Body of pancreas (tissue), 4 donors: ENCODE data around the gene MED8. TPM values are rescaled to one million over a fixed set of nuclear protein-coding genes. Genes with fewer than 3 reads are reported as not detected.

Source experiments
- ATAC-seq: fragments of 150-250 bp; one replicate; pipeline ENCODE4 v1.9.1; 2016
- DNase-seq, 4 donors: peaks; one replicate each; pipeline ENCODE4 v3.0.0-alpha.2; 2019
- H3K27ac ChIP-seq, 4 donors: fragments of 200-600 bp; sonication (generic); 1 replicate in 3 of 4; 2 replicates in 1 of 4; pipeline versions ENCODE4 v1.5.1 to v1.6.1; 2016 to 2019; ENCODE audit warnings: mild to moderate bottlenecking in 1 of 4, mixed read lengths in 1 of 4, moderate library complexity in 1 of 4
- H3K27me3 ChIP-seq, 2 donors: fragments of 200-600 bp; sonication (generic); one replicate each; pipeline ENCODE4 v1.6.0; 2016; ENCODE audit warnings: mild to moderate bottlenecking in 1 of 2
- H3K36me3 ChIP-seq, 2 donors: fragments of 200-600 bp; sonication (generic); replicated peaks in 1 of 2; 2 replicates each; pipeline ENCODE4 v1.5.1; 2016; ENCODE audit warnings: low read depth in 2 of 2; ENCODE audit not compliant: insufficient read depth in 1 of 2
- H3K4me1 ChIP-seq: fragments of 200-600 bp; sonication (generic); one replicate; pipeline ENCODE4 v1.6.0; 2016
- H3K4me3 ChIP-seq, 2 donors: fragments of 200-600 bp; sonication (generic); 1 replicate in 1 of 2; 2 replicates in 1 of 2; pipeline ENCODE4 v1.5.1; 2016 to 2019
- H3K9me3 ChIP-seq, 3 donors: fragments of 200-600 bp; sonication (generic); 1 replicate in 2 of 3; 2 replicates in 1 of 3; pipeline ENCODE4 v1.5.1; 2016
- POLR2A ChIP-seq, 3 donors: fragments of 450-650 bp; IDR thresholded peaks; one replicate each; pipeline ENCODE4 v1.6.1; 2016; ENCODE audit warnings: antibody characterized with exemption in 3 of 3, mild to moderate bottlenecking in 2 of 3
- WGBS, 2 donors: methylation state at CpG; one replicate each; pipeline ENCODE4 v1.1.5; 2017; 5-methylcytosine and 5-hydroxymethylcytosine counted together
- intact Hi-C: fragments of 100-400 bp; cut with DNase I; formaldehyde crosslinking; loops from one replicate; pipeline ENCODE4 v1.15.1; 2023
- total RNA-seq, 2 donors: library from RNA; depleted of rRNA; stranded (reverse); fragments of >200 nt; gene quantifications; one replicate each; pipeline ENCODE4 v1.1.0, GENCODE V29; 2016
- TF ChIP-seq, protein P1 (sequence below), 7 experiments: fragments of 450-650 bp in 4 of 7; fragments of 200-600 bp in 3 of 7; sonication (generic) in 3 of 7; IDR thresholded peaks; one replicate each; pipeline ENCODE4 v1.5.1; 2016 to 2019; ENCODE audit warnings: antibody characterized with exemption in 7 of 7

The MED8 gene
- total RNA-seq, 2 donors from 2014 or later, result 19.4 to 22.1 TPM

DNA sequence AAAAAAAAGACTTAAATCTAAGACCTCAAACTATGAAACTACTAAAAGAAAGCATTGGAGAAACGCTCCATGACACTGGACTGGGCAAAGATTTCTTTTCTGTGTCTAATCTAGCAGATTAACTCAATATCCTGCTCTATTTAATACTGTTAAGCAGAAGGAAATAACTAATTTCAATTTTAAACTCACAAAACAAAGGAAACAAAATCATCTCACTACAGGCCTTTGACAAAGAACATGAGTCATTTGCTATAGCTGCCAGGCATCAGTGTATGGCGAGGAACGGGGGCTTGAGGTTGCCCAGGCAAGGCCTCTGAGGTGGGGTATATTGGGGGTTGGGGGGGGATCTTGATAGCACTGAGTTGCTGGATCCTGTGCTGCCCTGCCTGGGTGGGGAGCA lies 21.0 kb upstream of the MED8 start:
- no peak for TF ChIP-seq POLR2A (IDR thresholded peaks at IDR 0.05)
- TF ChIP-seq, protein P1, sequence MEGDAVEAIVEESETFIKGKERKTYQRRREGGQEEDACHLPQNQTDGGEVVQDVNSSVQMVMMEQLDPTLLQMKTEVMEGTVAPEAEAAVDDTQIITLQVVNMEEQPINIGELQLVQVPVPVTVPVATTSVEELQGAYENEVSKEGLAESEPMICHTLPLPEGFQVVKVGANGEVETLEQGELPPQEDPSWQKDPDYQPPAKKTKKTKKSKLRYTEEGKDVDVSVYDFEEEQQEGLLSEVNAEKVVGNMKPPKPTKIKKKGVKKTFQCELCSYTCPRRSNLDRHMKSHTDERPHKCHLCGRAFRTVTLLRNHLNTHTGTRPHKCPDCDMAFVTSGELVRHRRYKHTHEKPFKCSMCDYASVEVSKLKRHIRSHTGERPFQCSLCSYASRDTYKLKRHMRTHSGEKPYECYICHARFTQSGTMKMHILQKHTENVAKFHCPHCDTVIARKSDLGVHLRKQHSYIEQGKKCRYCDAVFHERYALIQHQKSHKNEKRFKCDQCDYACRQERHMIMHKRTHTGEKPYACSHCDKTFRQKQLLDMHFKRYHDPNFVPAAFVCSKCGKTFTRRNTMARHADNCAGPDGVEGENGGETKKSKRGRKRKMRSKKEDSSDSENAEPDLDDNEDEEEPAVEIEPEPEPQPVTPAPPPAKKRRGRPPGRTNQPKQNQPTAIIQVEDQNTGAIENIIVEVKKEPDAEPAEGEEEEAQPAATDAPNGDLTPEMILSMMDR (IDR thresholded peaks at IDR 0.05), result no peak
- peaks cover 0 to 8% of the 10 kb centered on the region in 2 donors for H3K36me3 ChIP-seq
- no peaks in the 10 kb centered on the region for H3K9me3 ChIP-seq
- no peak overlapping the region for H3K4me3 ChIP-seq
- no peak overlapping the region for H3K27ac ChIP-seq
- H3K4me1 ChIP-seq, result no peaks in the 10 kb centered on the region
- intact Hi-C loops, result no loop called here
- H3K27me3 ChIP-seq, result no peaks in the 10 kb centered on the region
- ATAC-seq (no peak), DNase-seq (no peak)
- 82 to 100% methylated on average over 3 of the region's 3 CpGs for WGBS, 2 donors

DNA sequence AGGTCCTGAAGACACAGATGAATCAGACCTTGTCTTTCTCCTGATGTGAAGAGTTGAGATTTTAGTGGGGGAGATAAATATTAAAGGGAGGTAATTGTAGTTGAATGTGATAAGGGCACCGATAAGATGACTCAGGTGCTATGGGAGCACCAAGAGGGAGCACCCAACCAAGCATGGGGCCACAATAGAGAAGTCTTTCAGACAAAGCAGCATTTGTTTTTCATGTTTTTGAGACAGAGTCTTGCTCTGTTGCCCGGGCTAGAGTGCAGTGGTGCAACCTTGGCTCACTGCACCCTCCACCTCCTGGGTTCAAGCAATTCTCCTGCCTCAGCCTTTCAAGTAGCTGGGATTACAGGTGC lies 16.3 kb upstream of the MED8 start:
- H3K4me3 ChIP-seq, result no peak overlapping the region
- no peak for TF ChIP-seq POLR2A (IDR thresholded peaks at IDR 0.05)
- TF ChIP-seq, protein P1 (IDR thresholded peaks at IDR 0.05), result no peak
- ATAC-seq (no peak), DNase-seq (no peak)
- no peaks in the 10 kb centered on the region for H3K27me3 ChIP-seq
- no peaks in the 10 kb centered on the region for H3K4me1 ChIP-seq
- no peaks in the 10 kb centered on the region for H3K9me3 ChIP-seq
- intact Hi-C loops, result no loop called here
- WGBS, 2 donors, result 86 to 92% methylated on average over 2 of the region's 2 CpGs
- H3K27ac ChIP-seq, result no peak overlapping the region
- peaks cover 5 to 15% of the 10 kb centered on the region in 2 donors for H3K36me3 ChIP-seq

- Histone ChIP-seq H3K4me1 (no peaks in the 10 kb centered on the region), H3K9me3 (no peaks in the 10 kb centered on the region), H3K36me3 (peaks cover 5 to 15% of the 10 kb centered on the region in 2 donors), H3K27me3 (no peaks in the 10 kb centered on the region), H3K4me3 (no peak overlapping the region), H3K27ac (no peak overlapping the region)
- ATAC-seq, result no peak
- intact Hi-C loops, result no loop called here
- TF ChIP-seq, protein P1 (IDR thresholded peaks at IDR 0.05), result no peak
- no peak for TF ChIP-seq POLR2A (IDR thresholded peaks at IDR 0.05)
- no peak for DNase-seq
- WGBS, 2 donors, result 85 to 89% methylated on average over 6 of the region's 6 CpGs
These were observed 15.7 kb upstream of the MED8 start for GRCh38 chr1:43405219-43405875.

GRCh38 chr1:43404353-43404752 lies 14.8 kb upstream of the MED8 start:
- no peak for TF ChIP-seq POLR2A (IDR thresholded peaks at IDR 0.05)
- TF ChIP-seq, protein P1 (IDR thresholded peaks at IDR 0.05), result no peak
- 95 to 96% methylated on average over 6 of the region's 6 CpGs for WGBS, 2 donors
- intact Hi-C loops, result no loop called here
- no peaks in the 10 kb centered on the region for H3K4me1 ChIP-seq
- H3K27ac ChIP-seq, result no peak overlapping the region
- H3K27me3 ChIP-seq, result no peaks in the 10 kb centered on the region
- ATAC-seq (no peak), DNase-seq (no peak)
- peaks cover 5 to 15% of the 10 kb centered on the region in 2 donors for H3K36me3 ChIP-seq
- no peaks in the 10 kb centered on the region for H3K9me3 ChIP-seq
- H3K4me3 ChIP-seq, result no peak overlapping the region
